WTC11 (cell line): ENCODE data around the gene ZFAND6. TPM values are rescaled to one million over a fixed set of nuclear protein-coding genes. Genes with fewer than 3 reads are reported as not detected.

Experiments
- ATAC-seq: fragments of 200-7000 bp; cut with Tn5 transposase; 2 replicates; pipeline ENCODE4 v1.10.0; 2021; ENCODE audit warnings: mild to moderate bottlenecking, moderate library complexity
- CTCF ChIA-PET: fragments of 300-600 bp; sonication (Branson Sonifier 250); formaldehyde crosslinking; loops from one replicate; lab custom pipeline; 2021; ENCODE audit warnings: antibody characterized with exemption; lab: Charles Lee
- POLR2A ChIA-PET: fragments of 350-600 bp; sonication (Branson Sonifier 250); formaldehyde crosslinking; loops from one replicate; lab custom pipeline; 2021; ENCODE audit warnings: antibody characterized with exemption; lab: Charles Lee
- DNase-seq: peaks from one replicate; pipeline ENCODE4 v3.0.0; 2021; ENCODE audit warnings: low spot score
- H3K27ac Mint-ChIP-seq: 2 replicates; pipeline ENCODE4 v1.8.0; 2021; ENCODE audit warnings: mixed read lengths
- H3K27me3 Mint-ChIP-seq: 2 replicates; pipeline ENCODE4 v1.8.0; 2021; ENCODE audit warnings: low read depth, mild to moderate bottlenecking, moderate library complexity, mixed read lengths
- H3K36me3 Mint-ChIP-seq: 2 replicates; pipeline ENCODE4 v1.8.0; 2021; ENCODE audit warnings: mixed read lengths
- H3K4me1 Mint-ChIP-seq: 2 replicates; pipeline ENCODE4 v1.8.0; 2022; ENCODE audit warnings: mixed read lengths
- H3K4me3 Mint-ChIP-seq: 2 replicates; pipeline ENCODE4 v1.8.0; 2021; ENCODE audit warnings: mild to moderate bottlenecking, moderate library complexity, mixed read lengths
- H3K9me3 Mint-ChIP-seq: 2 replicates; pipeline ENCODE4 v1.8.0; 2021; ENCODE audit warnings: mixed read lengths
- ARID4B ChIP-seq: sonication (generic); formaldehyde crosslinking; IDR thresholded peaks from 2 replicates; pipeline ENCODE4 v1.8.0; 2023; ENCODE audit warnings: missing genetic modification reagents, mild to moderate bottlenecking, borderline replicate concordance
- ATF1 ChIP-seq: sonication (generic); formaldehyde crosslinking; IDR thresholded peaks from 2 replicates; pipeline ENCODE4 v1.8.1; 2023; ENCODE audit warnings: mild to moderate bottlenecking, moderate library complexity, missing genetic modification reagents
- CREB1 ChIP-seq: sonication (generic); formaldehyde crosslinking; IDR thresholded peaks from 2 replicates; pipeline ENCODE4 v1.8.0; 2023; ENCODE audit warnings: mild to moderate bottlenecking, missing genetic modification reagents
- FOXK1 ChIP-seq: sonication (generic); formaldehyde crosslinking; IDR thresholded peaks from 2 replicates; pipeline ENCODE4 v1.8.0; 2022; ENCODE audit warnings: mild to moderate bottlenecking, moderate library complexity, missing genetic modification reagents
- FOXP1 ChIP-seq: sonication (generic); formaldehyde crosslinking; IDR thresholded peaks from 2 replicates; pipeline ENCODE4 v1.8.0; 2022; ENCODE audit warnings: missing genetic modification reagents, mild to moderate bottlenecking, moderate library complexity, borderline replicate concordance
- HMGA2 ChIP-seq: fragments of 250-450 bp; sonication (Bioruptor Pico); IDR thresholded peaks from 2 replicates; pipeline ENCODE4 v1.4.0; 2021; ENCODE audit warnings: mild to moderate bottlenecking, moderate library complexity
- IRF1 ChIP-seq: sonication (generic); formaldehyde crosslinking; IDR thresholded peaks from 2 replicates; pipeline ENCODE4 v1.8.0; 2023; ENCODE audit warnings: missing genetic modification reagents
- MYBL2 ChIP-seq: sonication (generic); formaldehyde crosslinking; IDR thresholded peaks from 2 replicates; pipeline ENCODE4 v1.8.1; 2023; ENCODE audit warnings: mild to moderate bottlenecking, moderate library complexity, missing genetic modification reagents
- SP1 ChIP-seq: sonication (generic); formaldehyde crosslinking; conservative IDR thresholded peaks from 2 replicates; pipeline ENCODE4 v1.8.1; 2022; ENCODE audit warnings: missing genetic modification reagents
- TCF7 ChIP-seq: sonication (generic); formaldehyde crosslinking; IDR thresholded peaks from 2 replicates; pipeline ENCODE4 v1.8.0; 2022; ENCODE audit warnings: mild to moderate bottlenecking, low read depth, missing genetic modification reagents, moderate library complexity
- TP53 ChIP-seq: sonication (generic); formaldehyde crosslinking; IDR thresholded peaks from 2 replicates; pipeline ENCODE4 v1.8.1; 2023; ENCODE audit warnings: mild to moderate bottlenecking, missing genetic modification reagents
- USF2 ChIP-seq: sonication (generic); formaldehyde crosslinking; IDR thresholded peaks from 2 replicates; pipeline ENCODE4 v1.8.1; 2023; ENCODE audit warnings: mild to moderate bottlenecking, missing genetic modification reagents, moderate library complexity
- ZSCAN18 ChIP-seq: fragments of 250-450 bp; sonication (Bioruptor Pico); IDR thresholded peaks from 2 replicates; pipeline ENCODE4 v2.1.2; 2022; ENCODE audit warnings: mild to moderate bottlenecking, moderate library complexity
- total RNA-seq: library from RNA; stranded (reverse); gene quantifications from 3 replicates; pipeline ENCODE4 v1.2.3, GENCODE V29; 2021
- TF ChIP-seq, protein P1 (sequence below): sonication (generic); formaldehyde crosslinking; IDR thresholded peaks from 2 replicates; pipeline ENCODE4 v1.8.1; 2022; ENCODE audit warnings: low read depth, mild to moderate bottlenecking, moderate library complexity, missing genetic modification reagents, borderline replicate concordance
- TF ChIP-seq, protein P2 (sequence below): fragments of 250-450 bp; sonication (Bioruptor Pico); IDR thresholded peaks from 2 replicates; pipeline ENCODE4 v1.9.0; 2021; ENCODE audit warnings: moderate library complexity, mild to moderate bottlenecking, inconsistent platforms, borderline replicate concordance
- TF ChIP-seq, protein P3 (sequence below): sonication (generic); formaldehyde crosslinking; IDR thresholded peaks from 2 replicates; pipeline ENCODE4 v1.8.0; 2023; ENCODE audit warnings: mild to moderate bottlenecking, missing genetic modification reagents
- TF ChIP-seq, protein P4 (sequence below): sonication (generic); formaldehyde crosslinking; IDR thresholded peaks from 2 replicates; pipeline ENCODE4 v1.8.1; 2022; ENCODE audit warnings: mild to moderate bottlenecking, missing genetic modification reagents, moderate library complexity, borderline replicate concordance
- TF ChIP-seq, protein P5 (sequence below): sonication (generic); formaldehyde crosslinking; IDR thresholded peaks from 2 replicates; pipeline ENCODE4 v1.8.1; 2022; ENCODE audit warnings: missing genetic modification reagents, borderline replicate concordance

The ZFAND6 gene
- total RNA-seq, 1 experiment from 2014 or later = 114 TPM

DNA sequence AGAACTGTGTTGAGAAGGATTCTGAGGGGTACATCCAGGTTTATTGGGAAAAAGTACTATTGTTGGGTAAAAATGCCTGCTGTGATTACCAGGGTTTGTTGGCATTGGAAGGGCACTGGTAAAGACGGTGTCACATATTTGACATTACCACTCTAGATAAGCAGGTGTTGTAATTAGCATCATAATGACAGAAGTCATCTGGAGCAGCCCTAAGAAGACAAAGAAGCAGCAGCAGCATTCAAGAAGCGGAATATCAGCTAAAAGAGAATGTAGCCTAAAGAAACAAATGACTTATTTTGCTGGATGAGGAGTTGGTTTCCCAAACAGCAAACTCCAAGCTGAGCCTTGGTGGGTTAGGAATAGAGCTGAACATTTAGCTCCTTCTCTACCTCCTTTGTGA, 30.5 kb upstream of the ZFAND6 start:
- CTCF ChIA-PET = no interaction called here
- Mint-ChIP-seq H3K27me3 (no peaks in the 10 kb centered on the region), H3K36me3 (no peaks in the 10 kb centered on the region), H3K27ac (peak overlapping the region; percentile 92), H3K4me1 (peaks cover 46% of the 10 kb centered on the region), H3K4me3 (no peak overlapping the region), H3K9me3 (peaks cover 7% of the 10 kb centered on the region)
- DNase-seq = no peak
- POLR2A ChIA-PET = no interaction called here
- no peak for ATAC-seq
- TF ChIP-seq IRF1 (CRISPR knock-in tag) (no peak), ARID4B (CRISPR knock-in tag) (no peak), ATF1 (CRISPR knock-in tag) (no peak), SP1 (CRISPR knock-in tag) (no peak), FOXK1 (no peak), USF2 (CRISPR knock-in tag) (no peak), TCF7 (CRISPR knock-in tag) (no peak), HMGA2 (no peak)
- TF ChIP-seq, protein P1, sequence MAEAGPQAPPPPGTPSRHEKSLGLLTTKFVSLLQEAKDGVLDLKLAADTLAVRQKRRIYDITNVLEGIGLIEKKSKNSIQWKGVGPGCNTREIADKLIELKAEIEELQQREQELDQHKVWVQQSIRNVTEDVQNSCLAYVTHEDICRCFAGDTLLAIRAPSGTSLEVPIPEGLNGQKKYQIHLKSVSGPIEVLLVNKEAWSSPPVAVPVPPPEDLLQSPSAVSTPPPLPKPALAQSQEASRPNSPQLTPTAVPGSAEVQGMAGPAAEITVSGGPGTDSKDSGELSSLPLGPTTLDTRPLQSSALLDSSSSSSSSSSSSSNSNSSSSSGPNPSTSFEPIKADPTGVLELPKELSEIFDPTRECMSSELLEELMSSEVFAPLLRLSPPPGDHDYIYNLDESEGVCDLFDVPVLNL (CRISPR knock-in tag) = no peak
- TF ChIP-seq, protein P2, sequence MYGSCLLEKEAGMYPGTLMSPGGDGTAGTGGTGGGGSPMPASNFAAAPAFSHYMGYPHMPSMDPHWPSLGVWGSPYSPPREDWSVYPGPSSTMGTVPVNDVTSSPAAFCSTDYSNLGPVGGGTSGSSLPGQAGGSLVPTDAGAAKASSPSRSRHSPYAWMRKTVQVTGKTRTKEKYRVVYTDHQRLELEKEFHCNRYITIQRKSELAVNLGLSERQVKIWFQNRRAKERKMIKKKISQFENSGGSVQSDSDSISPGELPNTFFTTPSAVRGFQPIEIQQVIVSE = no peak

- CTCF ChIA-PET = interaction anchor here (1.0 kb wide), 1 partner anchor 250 kb away, joined by 4 read pairs; no protein-coding TSS in a partner anchor
- H3K4me3 Mint-ChIP-seq = no peak overlapping the region
- no peak for TF ChIP-seq MYBL2 (CRISPR knock-in tag)
- TF ChIP-seq IRF1 (CRISPR knock-in tag) = no peak
- TF ChIP-seq ZSCAN18 (CRISPR knock-in tag) = no peak
- TF ChIP-seq CREB1 = no peak
- TF ChIP-seq, protein P3, sequence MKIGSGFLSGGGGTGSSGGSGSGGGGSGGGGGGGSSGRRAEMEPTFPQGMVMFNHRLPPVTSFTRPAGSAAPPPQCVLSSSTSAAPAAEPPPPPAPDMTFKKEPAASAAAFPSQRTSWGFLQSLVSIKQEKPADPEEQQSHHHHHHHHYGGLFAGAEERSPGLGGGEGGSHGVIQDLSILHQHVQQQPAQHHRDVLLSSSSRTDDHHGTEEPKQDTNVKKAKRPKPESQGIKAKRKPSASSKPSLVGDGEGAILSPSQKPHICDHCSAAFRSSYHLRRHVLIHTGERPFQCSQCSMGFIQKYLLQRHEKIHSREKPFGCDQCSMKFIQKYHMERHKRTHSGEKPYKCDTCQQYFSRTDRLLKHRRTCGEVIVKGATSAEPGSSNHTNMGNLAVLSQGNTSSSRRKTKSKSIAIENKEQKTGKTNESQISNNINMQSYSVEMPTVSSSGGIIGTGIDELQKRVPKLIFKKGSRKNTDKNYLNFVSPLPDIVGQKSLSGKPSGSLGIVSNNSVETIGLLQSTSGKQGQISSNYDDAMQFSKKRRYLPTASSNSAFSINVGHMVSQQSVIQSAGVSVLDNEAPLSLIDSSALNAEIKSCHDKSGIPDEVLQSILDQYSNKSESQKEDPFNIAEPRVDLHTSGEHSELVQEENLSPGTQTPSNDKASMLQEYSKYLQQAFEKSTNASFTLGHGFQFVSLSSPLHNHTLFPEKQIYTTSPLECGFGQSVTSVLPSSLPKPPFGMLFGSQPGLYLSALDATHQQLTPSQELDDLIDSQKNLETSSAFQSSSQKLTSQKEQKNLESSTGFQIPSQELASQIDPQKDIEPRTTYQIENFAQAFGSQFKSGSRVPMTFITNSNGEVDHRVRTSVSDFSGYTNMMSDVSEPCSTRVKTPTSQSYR (CRISPR knock-in tag) = no peak
- TF ChIP-seq, protein P4, sequence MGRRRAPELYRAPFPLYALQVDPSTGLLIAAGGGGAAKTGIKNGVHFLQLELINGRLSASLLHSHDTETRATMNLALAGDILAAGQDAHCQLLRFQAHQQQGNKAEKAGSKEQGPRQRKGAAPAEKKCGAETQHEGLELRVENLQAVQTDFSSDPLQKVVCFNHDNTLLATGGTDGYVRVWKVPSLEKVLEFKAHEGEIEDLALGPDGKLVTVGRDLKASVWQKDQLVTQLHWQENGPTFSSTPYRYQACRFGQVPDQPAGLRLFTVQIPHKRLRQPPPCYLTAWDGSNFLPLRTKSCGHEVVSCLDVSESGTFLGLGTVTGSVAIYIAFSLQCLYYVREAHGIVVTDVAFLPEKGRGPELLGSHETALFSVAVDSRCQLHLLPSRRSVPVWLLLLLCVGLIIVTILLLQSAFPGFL = no peak
- TF ChIP-seq TP53 (CRISPR knock-in tag) = no peak
- TF ChIP-seq FOXP1 (CRISPR knock-in tag) = no peak
- TF ChIP-seq, protein P5, sequence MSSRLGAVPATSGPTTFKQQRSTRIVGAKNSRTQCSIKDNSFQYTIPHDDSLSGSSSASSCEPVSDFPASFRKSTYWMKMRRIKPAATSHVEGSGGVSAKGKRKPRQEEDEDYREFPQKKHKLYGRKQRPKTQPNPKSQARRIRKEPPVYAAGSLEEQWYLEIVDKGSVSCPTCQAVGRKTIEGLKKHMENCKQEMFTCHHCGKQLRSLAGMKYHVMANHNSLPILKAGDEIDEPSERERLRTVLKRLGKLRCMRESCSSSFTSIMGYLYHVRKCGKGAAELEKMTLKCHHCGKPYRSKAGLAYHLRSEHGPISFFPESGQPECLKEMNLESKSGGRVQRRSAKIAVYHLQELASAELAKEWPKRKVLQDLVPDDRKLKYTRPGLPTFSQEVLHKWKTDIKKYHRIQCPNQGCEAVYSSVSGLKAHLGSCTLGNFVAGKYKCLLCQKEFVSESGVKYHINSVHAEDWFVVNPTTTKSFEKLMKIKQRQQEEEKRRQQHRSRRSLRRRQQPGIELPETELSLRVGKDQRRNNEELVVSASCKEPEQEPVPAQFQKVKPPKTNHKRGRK (CRISPR knock-in tag) = no peak
These were observed 27.6 kb upstream of the ZFAND6 start for GRCh38 chr15:80031841-80032240.

More at GRCh38 chr15:80031841-80032240, 27.6 kb upstream of the ZFAND6 start:
- DNase-seq (no peak), ATAC-seq (no peak)
- Mint-ChIP-seq H3K4me1 (peaks cover 54% of the 10 kb centered on the region), H3K9me3 (peaks cover 7% of the 10 kb centered on the region), H3K27ac (no peak overlapping the region), H3K27me3 (no peaks in the 10 kb centered on the region), H3K36me3 (no peaks in the 10 kb centered on the region)
- POLR2A ChIA-PET = no interaction called here
